Astrocyte of the cerebellum (primary cell): ENCODE data around the gene GADD45B.

Source experiments
- DNase-seq: peaks from one replicate; pipeline ENCODE4 v3.0.0-alpha.2; 2011; ENCODE audit warnings: low read depth
- H3K4me3 ChIP-seq: 2 replicates; pipeline ENCODE4 v1.5.1; 2011; ENCODE audit warnings: mild to moderate bottlenecking, low read depth, low read length, moderate library complexity
- in situ Hi-C: cut with HindIII; loops from 2 replicates; pipeline ENCODE4 v1.10.0; 2017; ENCODE audit warnings: low sequenced_read_pairs
- TF ChIP-seq, protein P1 (sequence below): IDR thresholded peaks from 2 replicates; pipeline ENCODE4 v1.5.1; 2012; ENCODE audit warnings: low read length, low read depth, moderate library complexity, mild to moderate bottlenecking; ENCODE audit errors: missing control alignments

The GADD45B gene

DNA sequence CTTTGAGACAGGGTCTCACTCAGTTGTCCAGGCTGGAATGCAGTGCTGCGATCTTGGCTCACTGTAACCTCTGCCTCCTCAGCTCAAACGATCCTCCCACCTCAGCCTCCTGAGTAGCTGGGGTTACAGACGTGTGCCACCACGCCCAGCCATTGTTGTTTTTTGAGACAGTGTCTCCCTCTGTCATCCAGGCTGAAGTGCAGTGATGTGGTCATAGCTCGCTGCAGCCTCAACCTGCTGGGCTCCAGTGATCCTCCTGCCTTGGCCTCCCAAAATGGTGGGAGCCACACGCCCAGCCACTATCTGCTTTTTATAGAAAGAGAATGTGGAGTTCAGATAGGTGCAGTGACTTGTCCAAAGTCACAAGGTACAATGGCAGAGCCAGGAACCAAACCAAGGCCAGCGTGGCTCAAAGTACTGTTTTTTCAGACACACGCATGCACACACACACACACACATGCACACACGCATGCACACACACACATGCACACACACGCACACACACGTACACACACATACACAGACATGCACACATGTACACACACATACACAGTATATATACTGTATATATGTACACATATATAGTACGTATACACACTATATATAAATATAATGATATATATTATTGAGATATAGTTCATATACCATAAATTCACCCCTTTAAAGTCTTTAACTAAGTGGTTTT lies 6.6 kb downstream of the GADD45B start:
- no peak overlapping the region for H3K4me3 ChIP-seq
- TF ChIP-seq, protein P1, sequence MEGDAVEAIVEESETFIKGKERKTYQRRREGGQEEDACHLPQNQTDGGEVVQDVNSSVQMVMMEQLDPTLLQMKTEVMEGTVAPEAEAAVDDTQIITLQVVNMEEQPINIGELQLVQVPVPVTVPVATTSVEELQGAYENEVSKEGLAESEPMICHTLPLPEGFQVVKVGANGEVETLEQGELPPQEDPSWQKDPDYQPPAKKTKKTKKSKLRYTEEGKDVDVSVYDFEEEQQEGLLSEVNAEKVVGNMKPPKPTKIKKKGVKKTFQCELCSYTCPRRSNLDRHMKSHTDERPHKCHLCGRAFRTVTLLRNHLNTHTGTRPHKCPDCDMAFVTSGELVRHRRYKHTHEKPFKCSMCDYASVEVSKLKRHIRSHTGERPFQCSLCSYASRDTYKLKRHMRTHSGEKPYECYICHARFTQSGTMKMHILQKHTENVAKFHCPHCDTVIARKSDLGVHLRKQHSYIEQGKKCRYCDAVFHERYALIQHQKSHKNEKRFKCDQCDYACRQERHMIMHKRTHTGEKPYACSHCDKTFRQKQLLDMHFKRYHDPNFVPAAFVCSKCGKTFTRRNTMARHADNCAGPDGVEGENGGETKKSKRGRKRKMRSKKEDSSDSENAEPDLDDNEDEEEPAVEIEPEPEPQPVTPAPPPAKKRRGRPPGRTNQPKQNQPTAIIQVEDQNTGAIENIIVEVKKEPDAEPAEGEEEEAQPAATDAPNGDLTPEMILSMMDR, result no peak
- no peak for DNase-seq
- in situ Hi-C loops, result no loop called here

- TF ChIP-seq, protein P1, result no peak
- no peak for DNase-seq
- in situ Hi-C loops, result no loop called here
- no peak overlapping the region for H3K4me3 ChIP-seq
These were observed 7.2 kb downstream of the GADD45B start for GRCh38 chr19:2483084-2483483.

GRCh38 chr19:2483484-2484151 lies 7.7 kb downstream of the GADD45B start:
- in situ Hi-C loops, result no loop called here
- TF ChIP-seq, protein P1, result no peak
- no peak for DNase-seq
- H3K4me3 ChIP-seq, result no peak overlapping the region

DNA sequence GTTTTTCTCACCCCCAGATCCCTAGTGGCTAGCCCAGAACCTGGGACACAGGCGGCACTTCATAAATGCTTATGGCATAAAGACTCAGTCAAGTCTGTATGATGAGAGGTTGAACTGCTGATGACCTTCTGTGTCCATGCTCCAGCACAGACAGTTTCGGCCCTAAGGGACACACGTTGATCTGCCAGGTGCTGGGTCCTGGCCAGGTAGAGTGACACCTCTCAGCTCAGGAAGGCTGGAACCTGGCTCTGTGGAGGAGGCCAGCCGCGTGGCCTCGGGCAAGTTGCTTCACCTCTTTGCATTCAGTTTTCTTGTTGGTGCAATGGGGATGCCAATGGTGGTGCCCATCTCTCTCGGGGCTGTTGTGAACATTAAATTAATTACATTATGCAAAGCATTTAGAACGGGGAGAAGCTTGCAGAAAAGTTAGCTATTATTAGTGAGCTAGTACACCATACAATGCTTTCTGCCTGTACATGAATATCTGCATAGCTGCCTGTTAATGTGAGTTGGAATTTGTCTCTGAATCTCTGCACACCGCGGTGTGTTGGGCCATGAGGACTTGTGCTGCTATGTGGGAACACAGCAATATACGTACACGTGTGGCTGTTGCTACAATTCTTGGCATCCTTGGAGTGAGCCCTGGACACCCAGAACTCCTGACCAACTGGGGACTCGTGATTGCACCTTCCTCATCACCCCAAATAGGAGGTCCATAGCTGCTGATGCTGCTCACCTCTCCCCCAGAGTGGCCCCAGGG lies 8.4 kb downstream of the GADD45B start:
- in situ Hi-C loops, result no loop called here
- H3K4me3 ChIP-seq, result no peak overlapping the region
- TF ChIP-seq, protein P1, result no peak
- DNase-seq, result no peak

GRCh38 chr19:2485428-2485827 lies 9.5 kb downstream of the GADD45B start:
- in situ Hi-C loops, result no loop called here
- no peak overlapping the region for H3K4me3 ChIP-seq
- DNase-seq, result no peak
- TF ChIP-seq, protein P1, result no peak

GRCh38 chr19:2487090-2487489 lies 11.2 kb downstream of the GADD45B start:
- no peak overlapping the region for H3K4me3 ChIP-seq
- TF ChIP-seq, protein P1, result no peak
- DNase-seq, result no peak
- in situ Hi-C loops, result no loop called here
